ENCODE data around the gene CACNA1C. TPM values are rescaled to one million over a fixed set of nuclear protein-coding genes. Genes with fewer than 3 reads are reported as not detected.

CACNA1C gene
- total RNA-seq, 1 donor from 2014 or later: 102 TPM

DNA sequence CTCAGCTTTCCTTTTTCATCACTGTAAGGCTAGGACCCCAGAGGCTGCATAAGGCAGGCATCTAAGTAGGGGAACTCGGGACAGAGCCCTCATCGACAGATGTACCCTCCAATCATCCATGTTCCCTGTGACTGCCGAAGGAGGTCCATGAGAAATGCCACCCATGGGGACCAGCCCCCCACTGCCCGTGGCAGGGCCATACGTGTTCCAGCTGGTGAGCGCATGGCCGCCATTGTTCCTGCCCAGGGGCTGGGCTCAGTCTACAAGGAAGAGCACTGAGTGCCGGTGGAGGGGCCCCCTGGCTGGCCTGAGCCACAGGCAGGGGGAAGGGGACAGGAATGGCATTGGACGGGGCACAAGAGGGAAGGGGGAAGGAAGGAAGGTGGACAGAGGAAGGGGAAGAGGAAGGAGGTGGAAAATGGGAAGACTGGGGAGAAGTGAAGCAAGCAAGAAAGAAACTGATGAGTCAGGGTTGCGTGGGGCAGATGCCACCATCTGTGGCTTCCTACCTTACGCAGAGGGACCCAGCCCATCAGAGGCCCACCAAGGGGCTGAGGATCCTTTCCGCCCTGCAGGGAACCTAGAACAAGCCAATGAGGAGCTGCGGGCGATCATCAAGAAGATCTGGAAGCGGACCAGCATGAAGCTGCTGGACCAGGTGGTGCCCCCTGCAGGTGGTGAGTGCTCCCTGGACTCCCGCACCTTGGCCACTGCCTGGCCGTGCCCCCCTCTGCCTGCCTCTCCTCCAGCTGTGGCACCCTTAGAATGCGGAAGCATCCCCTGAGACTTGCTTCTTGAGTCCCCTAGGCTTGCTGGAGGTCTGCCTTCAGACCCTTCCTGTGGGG lies 621.4 kb downstream of the CACNA1C start:
- Histone ChIP-seq H3K9me3 (no peaks in the 10 kb centered on the region), H3K4me3 (no peak overlapping the region), H3K27ac (no peak overlapping the region), H3K36me3 (peaks cover 56 to 73% of the 10 kb centered on the region in 2 donors), H3K4me1 (no peaks in the 10 kb centered on the region), H3K27me3 (no peaks in the 10 kb centered on the region)
- TF ChIP-seq, protein P1, sequence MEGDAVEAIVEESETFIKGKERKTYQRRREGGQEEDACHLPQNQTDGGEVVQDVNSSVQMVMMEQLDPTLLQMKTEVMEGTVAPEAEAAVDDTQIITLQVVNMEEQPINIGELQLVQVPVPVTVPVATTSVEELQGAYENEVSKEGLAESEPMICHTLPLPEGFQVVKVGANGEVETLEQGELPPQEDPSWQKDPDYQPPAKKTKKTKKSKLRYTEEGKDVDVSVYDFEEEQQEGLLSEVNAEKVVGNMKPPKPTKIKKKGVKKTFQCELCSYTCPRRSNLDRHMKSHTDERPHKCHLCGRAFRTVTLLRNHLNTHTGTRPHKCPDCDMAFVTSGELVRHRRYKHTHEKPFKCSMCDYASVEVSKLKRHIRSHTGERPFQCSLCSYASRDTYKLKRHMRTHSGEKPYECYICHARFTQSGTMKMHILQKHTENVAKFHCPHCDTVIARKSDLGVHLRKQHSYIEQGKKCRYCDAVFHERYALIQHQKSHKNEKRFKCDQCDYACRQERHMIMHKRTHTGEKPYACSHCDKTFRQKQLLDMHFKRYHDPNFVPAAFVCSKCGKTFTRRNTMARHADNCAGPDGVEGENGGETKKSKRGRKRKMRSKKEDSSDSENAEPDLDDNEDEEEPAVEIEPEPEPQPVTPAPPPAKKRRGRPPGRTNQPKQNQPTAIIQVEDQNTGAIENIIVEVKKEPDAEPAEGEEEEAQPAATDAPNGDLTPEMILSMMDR (IDR thresholded peaks at IDR 0.05): peak in 1 of 3 experiments; percentile 8
- intact Hi-C loops (cut with DNase I): no loop called here
- DNase-seq (ENCODE audit: low spot score in 2 of 2): peak in 1 of 2 donors; percentile 60

GRCh38 chr12:2675776-2676175 lies 623.0 kb downstream of the CACNA1C start:
- no peak overlapping the region for H3K4me3 ChIP-seq
- TF ChIP-seq, protein P1 (IDR thresholded peaks at IDR 0.05): no peak
- no peaks in the 10 kb centered on the region for H3K9me3 ChIP-seq
- DNase-seq (ENCODE audit: low spot score in 2 of 2): peak in 1 of 2 donors; percentile 8
- no peaks in the 10 kb centered on the region for H3K27me3 ChIP-seq
- no peak overlapping the region for H3K27ac ChIP-seq
- peaks cover 69 to 74% of the 10 kb centered on the region in 2 donors for H3K36me3 ChIP-seq
- H3K4me1 ChIP-seq: no peaks in the 10 kb centered on the region
- intact Hi-C loops (cut with DNase I): no loop called here

DNA sequence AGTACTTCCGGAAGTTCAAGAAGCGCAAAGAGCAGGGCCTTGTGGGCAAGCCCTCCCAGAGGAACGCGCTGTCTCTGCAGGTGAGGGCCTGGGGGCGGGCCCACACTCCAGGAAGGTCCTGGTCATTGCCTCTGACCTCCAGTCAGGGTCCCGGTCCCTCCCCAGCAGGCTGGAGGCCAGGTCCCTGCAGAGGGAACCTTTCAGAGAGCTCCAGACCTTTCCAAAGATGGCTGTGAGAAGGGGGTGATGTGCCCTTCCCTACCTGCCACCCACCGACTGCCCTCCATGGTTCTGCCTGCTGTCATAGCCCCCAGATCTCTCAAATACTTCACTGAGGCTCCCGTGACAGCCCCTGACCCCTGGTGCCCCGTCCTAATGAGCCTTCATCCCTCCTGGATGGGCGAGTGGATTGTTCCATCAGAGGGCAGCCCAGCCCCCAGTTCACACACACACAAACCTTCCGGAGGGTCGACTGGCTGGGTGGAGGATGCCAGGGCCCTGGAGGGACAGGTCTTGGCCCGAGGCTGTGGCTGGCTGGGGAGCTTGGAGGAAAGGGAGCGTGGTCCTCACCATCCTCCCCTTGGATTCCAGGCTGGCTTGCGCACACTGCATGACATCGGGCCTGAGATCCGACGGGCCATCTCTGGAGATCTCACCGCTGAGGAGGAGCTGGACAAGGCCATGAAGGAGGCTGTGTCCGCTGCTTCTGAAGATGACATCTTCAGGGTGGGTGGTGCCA lies 624.5 kb downstream of the CACNA1C start:
- intact Hi-C loops (cut with DNase I): no loop called here
- Histone ChIP-seq H3K27me3 (no peaks in the 10 kb centered on the region), H3K9me3 (no peaks in the 10 kb centered on the region), H3K4me3 (no peak overlapping the region), H3K4me1 (no peaks in the 10 kb centered on the region), H3K27ac (no peak overlapping the region), H3K36me3 (peaks cover 76 to 83% of the 10 kb centered on the region in 2 donors)
- TF ChIP-seq, protein P1 (IDR thresholded peaks at IDR 0.05): no peak
- DNase-seq (ENCODE audit: low spot score in 2 of 2): peak in 1 of 2 donors; percentile 54

- Histone ChIP-seq H3K27ac (no peak overlapping the region), H3K4me1 (no peaks in the 10 kb centered on the region), H3K36me3 (peaks cover 79 to 85% of the 10 kb centered on the region in 2 donors), H3K4me3 (no peak overlapping the region), H3K9me3 (no peaks in the 10 kb centered on the region), H3K27me3 (no peaks in the 10 kb centered on the region)
- peak in 1 of 2 donors; percentile 38 for DNase-seq (ENCODE audit: low spot score in 2 of 2)
- intact Hi-C loops (cut with DNase I): no loop called here
- TF ChIP-seq, protein P1 (IDR thresholded peaks at IDR 0.05): no peak
Observed at GRCh38 chr12:2678426-2678825, 625.6 kb downstream of the CACNA1C start.

DNA sequence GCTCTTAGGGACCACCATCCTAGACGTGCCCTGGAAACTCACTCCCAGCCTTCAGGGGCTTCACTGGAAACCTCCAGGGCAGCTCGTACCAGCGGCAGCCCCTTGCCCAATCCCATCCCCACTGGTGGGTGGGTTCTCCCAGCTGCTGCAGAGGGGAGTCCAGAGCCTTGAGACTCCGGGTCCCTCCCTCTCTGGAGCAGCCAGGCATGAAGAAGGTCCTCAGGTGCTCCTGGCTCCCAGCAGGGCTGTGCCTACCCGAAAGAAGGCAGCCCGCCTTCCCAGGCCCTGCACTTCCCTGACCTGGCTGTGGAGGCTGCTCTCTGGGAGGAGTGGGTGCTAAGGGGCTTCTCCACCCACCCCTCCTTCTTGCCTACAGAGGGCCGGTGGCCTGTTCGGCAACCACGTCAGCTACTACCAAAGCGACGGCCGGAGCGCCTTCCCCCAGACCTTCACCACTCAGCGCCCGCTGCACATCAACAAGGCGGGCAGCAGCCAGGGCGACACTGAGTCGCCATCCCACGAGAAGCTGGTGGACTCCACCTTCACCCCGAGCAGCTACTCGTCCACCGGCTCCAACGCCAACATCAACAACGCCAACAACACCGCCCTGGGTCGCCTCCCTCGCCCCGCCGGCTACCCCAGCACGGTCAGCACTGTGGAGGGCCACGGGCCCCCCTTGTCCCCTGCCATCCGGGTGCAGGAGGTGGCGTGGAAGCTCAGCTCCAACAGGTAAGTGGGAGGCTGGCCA lies 626.5 kb downstream of the CACNA1C start:
- Histone ChIP-seq H3K27me3 (no peaks in the 10 kb centered on the region), H3K9me3 (no peaks in the 10 kb centered on the region), H3K36me3 (peaks cover 85% of the 10 kb centered on the region in 2 donors), H3K4me1 (no peaks in the 10 kb centered on the region), H3K4me3 (no peak overlapping the region), H3K27ac (no peak overlapping the region)
- DNase-seq (ENCODE audit: low spot score in 2 of 2): peak in 1 of 2 donors; percentile 50
- TF ChIP-seq, protein P1 (IDR thresholded peaks at IDR 0.05): no peak
- intact Hi-C loops (cut with DNase I): no loop called here
